NB4 (cell line): Measurements from ENCODE around the gene RBBP8.

Source experiments
- CTCF ChIP-seq: IDR thresholded peaks from one replicate; pipeline ENCODE4 v1.5.1; 2012; ENCODE audit warnings: low read depth, low read length
- POLR2A ChIP-seq: IDR thresholded peaks from 2 replicates; pipeline ENCODE4 v1.6.1; 2011; ENCODE audit warnings: mild to moderate bottlenecking; ENCODE audit not compliant: insufficient read length; ENCODE audit errors: extremely low read depth

GRCh38 chr18:23067236-23067635 lies 134.1 kb downstream of the RBBP8 start:
- TF ChIP-seq POLR2A (no peak), CTCF (no peak)
